C4-2B (cell line): ENCODE results near the gene APC2.

Experiments
- H3K27ac ChIP-seq: fragments of 450-650 bp; 2 replicates; pipeline ENCODE4 v1.5.1; 2017
- CTCF ChIP-seq: fragments of 450-650 bp; conservative IDR thresholded peaks from 2 replicates; pipeline ENCODE4 v1.5.1; 2017; ENCODE audit warnings: mild to moderate bottlenecking
- ZFX ChIP-seq: fragments of 450-650 bp; IDR thresholded peaks from 2 replicates; pipeline ENCODE4 v1.6.1; 2017

The APC2 gene

GRCh38 chr19:1449467-1450442 is at the start of gene APC2:
APC2 (plus strand) TSS chr19:1450121; CDS start chr19:1453002, 2,881 bp downstream.
- TF ChIP-seq ZFX (no peak), CTCF (no peak)
- H3K27ac ChIP-seq: no peak within 1 kb of the TSS

GRCh38 chr19:1400281-1401137 is 49.4 kb upstream of the APC2 start:
- TF ChIP-seq ZFX (no peak), CTCF (no peak)
- peak overlapping the region; percentile 95 for H3K27ac ChIP-seq

GRCh38 chr19:1401138-1401888 is 48.6 kb upstream of the APC2 start, which contains the start of gene GAMT:
GAMT (minus strand) TSS chr19:1401542; CDS start chr19:1401476, 66 bp downstream.
- TF ChIP-seq ZFX (peak; percentile 55), CTCF (peak; percentile 94)
- peak within 1 kb of the TSS; percentile 95 for H3K27ac ChIP-seq

- H3K27ac ChIP-seq: peak overlapping the region; percentile 95
Measured at GRCh38 chr19:1401889-1402217, 48.1 kb upstream of the APC2 start.

GRCh38 chr19:1402411-1403070 is 47.4 kb upstream of the APC2 start:
- H3K27ac ChIP-seq: no peak overlapping the region
- TF ChIP-seq ZFX (no peak), CTCF (no peak)

More at GRCh38 chr19:1401889-1402217, 48.1 kb upstream of the APC2 start:
- TF ChIP-seq ZFX: no peak
- peak; percentile 68; the same call in 1 of the 2 replicates for TF ChIP-seq CTCF

GRCh38 chr19:1406774-1407527 is 43.0 kb upstream of the APC2 start:
- H3K27ac ChIP-seq: peak overlapping the region; percentile 99
- TF ChIP-seq CTCF (no peak; the same call in 1 of the 2 replicates), ZFX (no peak)
